GM21825 (cell line): ENCODE measurements around the gene TCAP.

Experiments used
- ATAC-seq: cut with Tn5 transposase; IDR thresholded peaks from one replicate; pipeline ENCODE4 v1.9.1; 2021; ENCODE audit warnings: mild to moderate bottlenecking, moderate library complexity; ENCODE audit not compliant: unreplicated experiment

The TCAP gene

DNA sequence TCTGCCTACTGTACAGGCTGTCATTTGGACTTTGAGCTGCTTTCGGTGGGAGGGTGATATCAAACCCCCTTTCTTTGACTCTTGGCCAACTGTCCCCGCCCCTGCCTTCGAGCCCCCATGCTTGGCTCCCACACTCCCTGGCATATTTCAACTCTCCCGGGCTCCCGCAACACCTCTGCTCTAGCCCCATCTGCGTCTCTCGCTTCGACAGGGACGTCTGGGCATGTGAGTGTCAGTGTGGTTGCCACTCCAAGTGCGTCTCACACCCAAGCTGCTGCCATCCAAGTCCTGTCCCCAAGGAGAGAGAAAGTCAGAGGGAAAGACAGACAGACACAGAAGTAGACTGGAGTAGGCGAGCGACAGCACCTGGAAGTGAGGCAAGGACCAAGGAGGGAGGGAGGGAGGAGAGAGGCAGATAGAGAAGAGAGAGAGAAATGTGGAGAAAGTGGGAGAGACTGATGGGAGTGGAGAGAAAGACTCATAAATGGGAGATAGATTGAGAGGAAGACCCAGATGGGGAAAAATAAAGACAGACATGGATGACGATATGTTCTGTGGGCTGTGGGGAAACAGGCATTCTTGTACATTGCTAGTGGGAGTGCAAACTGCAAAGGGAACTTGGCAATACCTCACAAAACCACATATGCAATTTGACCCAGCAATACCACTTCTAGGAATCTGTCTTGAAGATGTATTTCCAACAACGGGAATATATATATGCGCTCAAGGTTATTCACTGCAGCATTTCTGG is 16.4 kb upstream of the TCAP start:
- ATAC-seq, result no peak

GRCh38 chr17:39650121-39650579 is 15.0 kb upstream of the TCAP start:
- no peak for ATAC-seq

GRCh38 chr17:39651923-39652586 is 13.1 kb upstream of the TCAP start:
- no peak for ATAC-seq

GRCh38 chr17:39652587-39653315 is 12.4 kb upstream of the TCAP start:
- ATAC-seq, result no peak

GRCh38 chr17:39653316-39653661 is 11.9 kb upstream of the TCAP start:
- ATAC-seq, result no peak

DNA sequence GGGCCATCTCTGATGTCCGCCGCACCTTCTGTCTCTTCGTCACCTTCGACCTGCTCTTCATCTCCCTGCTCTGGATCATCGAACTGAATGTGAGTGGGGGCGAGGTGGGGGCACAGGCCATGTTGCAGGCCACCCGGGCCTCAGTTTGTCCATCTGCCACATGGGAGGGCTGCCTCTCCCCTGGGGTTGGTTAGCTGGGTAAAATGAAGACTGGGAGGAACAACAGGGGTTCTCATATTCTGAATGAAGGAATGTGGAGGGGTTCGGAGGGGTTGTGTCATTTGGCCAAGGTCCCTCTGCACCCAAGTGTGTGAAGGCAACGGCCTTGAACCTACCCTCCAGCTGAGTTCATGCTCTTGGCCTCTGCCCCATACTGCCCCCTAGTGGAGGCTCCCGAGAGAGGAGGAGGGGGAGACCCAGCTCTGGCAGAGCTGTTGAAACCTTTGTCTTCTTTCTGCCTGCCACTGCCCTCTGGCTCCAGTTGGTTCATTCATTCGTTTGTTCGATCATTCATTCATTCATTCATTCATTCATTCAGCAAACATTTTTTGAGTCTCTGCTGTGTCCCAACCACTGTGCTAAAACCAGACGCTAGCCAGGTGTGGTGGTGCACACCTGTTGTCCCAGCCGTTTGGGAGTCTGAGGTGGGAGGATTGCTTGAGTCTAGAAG is 11.4 kb upstream of the TCAP start:
- no peak for ATAC-seq

- ATAC-seq, result no peak
Observed at GRCh38 chr17:39655105-39655504, 10.0 kb upstream of the TCAP start.

- ATAC-seq, result no peak
Observed at GRCh38 chr17:39658346-39658745, 6.8 kb upstream of the TCAP start.

DNA sequence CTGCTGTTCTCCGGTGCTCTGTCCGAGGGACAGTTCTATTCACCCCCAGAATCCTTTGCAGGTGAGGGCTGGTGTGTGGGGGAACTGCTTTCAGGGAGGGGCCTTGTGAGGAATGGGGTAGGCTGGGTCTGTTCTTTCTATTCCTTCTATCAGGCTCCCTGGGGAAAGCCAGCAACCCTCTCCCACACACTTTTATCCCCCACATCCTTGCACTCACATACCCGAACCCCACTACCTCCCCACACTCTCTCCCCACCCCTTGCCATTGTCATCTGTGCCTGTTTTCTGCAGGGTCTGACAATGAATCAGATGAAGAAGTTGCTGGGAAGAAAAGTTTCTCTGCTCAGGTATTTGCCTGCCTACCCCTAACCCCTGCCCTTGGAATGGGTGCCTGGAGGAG is 6.4 kb upstream of the TCAP start:
- ATAC-seq, result no peak

GRCh38 chr17:39659279-39660010 is 5.7 kb upstream of the TCAP start:
- ATAC-seq, result no peak

GRCh38 chr17:39660011-39660360 is 5.2 kb upstream of the TCAP start:
- ATAC-seq, result no peak

DNA sequence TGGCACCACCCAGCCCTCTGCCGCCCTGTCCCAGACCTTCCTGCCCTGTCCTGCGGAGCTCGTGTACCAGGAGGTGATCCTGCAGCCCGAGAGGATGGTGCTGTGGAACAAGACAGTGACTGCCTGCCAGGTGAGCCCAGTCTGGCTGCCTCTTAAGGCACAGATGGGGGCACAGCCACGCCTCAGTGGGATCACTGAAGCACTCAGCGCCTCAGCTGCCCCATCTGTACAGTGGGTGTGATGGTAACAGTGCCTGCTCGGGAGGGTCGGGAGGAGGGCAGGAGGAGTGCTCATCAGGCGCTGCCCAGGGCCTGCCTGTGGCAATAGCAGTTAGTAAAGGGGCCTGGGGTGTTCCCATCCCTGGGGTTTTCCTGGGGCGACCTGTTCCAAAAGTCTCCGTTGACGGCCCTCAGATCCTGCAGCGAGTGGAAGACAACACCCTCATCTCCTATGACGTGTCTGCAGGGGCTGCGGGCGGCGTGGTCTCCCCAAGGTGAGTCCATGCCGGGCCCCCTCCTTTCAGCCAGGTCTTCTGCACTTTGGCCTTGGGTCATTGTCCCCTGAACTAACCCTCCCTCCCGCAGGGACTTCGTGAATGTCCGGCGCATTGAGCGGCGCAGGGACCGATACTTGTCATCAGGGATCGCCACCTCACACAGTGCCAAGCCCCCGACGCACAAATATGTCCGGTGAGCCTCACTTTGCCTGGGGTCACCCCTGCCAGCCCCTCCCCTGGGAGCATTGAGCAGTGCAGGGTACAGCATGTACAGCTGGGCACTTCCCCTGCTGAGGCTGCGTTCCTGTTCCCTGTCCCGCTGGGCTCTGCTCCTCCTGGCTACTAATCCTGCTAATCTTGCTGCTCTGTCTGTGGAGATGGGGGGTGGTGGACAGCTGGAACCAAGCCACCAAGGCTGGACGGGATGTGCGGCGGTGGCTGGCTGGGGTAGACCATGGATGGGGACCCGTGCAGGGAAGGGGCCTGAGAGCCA is 4.5 kb upstream of the TCAP start:
- no peak for ATAC-seq

GRCh38 chr17:39661744-39662541 is 3.2 kb upstream of the TCAP start:
- no peak for ATAC-seq

- ATAC-seq, result no peak
Observed at GRCh38 chr17:39662551-39663339, 2.4 kb upstream of the TCAP start.

DNA sequence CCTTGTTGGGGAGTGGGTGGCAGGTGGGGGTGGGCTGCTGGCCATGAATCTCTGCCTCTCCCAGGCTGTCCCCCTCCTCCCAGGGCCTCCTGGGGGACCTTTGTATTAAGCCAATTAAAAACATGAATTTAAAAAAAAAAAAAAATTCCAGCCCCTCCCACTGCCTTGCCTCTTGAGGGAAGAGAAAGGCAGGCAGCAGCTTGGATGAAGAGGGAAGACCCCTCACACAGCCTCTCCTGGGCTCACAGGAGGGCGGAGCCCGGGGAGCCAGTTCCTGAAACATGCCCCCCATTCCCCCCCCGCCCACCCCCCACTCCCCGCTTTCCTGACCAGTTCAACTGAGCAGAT is 1.8 kb upstream of the TCAP start:
- ATAC-seq, result no peak

GRCh38 chr17:39663688-39664580 is 1.2 kb upstream of the TCAP start:
- ATAC-seq, result no peak

DNA sequence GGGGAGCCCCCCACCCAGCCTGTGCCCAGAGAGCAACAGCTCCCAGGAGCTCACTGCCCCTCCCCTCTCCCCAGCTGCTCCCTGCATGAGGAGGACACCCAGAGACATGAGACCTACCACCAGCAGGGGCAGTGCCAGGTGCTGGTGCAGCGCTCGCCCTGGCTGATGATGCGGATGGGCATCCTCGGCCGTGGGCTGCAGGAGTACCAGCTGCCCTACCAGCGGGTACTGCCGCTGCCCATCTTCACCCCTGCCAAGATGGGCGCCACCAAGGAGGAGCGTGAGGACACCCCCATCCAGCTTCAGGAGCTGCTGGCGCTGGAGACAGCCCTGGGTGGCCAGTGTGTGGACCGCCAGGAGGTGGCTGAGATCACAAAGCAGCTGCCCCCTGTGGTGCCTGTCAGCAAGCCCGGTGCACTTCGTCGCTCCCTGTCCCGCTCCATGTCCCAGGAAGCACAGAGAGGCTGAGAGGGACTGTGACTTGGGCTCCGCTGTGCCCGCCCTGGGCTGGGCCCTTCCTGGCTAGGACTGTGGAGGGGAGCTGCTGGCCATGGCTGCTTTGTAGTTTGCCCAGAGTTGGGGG is 584 bp downstream of the TCAP start:
- no peak for ATAC-seq
